Measurements from ENCODE around the gene PLEKHH3.
"Not testable (repeated sequence)": the region's sequence is repeated elsewhere in the genome, so short reads cannot be mapped to it uniquely, and the experiment has no call there.

The PLEKHH3 gene

GRCh38 chr17:42670789-42671657, 5.8 kb downstream of the PLEKHH3 start:
- no peak for DNase-seq (ENCODE audit: low spot score)

- DNase-seq (ENCODE audit: low spot score) = no peak
Observed at GRCh38 chr17:42669977-42670788, 6.6 kb downstream of the PLEKHH3 start.

GRCh38 chr17:42669705-42669976, 7.2 kb downstream of the PLEKHH3 start:
- no peak for DNase-seq (ENCODE audit: low spot score)

GRCh38 chr17:42667088-42667951, 9.5 kb downstream of the PLEKHH3 start:
- DNase-seq (ENCODE audit: low spot score) = peak; percentile 88

- DNase-seq (ENCODE audit: low spot score) = not testable (repeated sequence)
Observed at GRCh38 chr17:42666126-42666525, 10.7 kb downstream of the PLEKHH3 start.

- DNase-seq (ENCODE audit: low spot score) = no peak
Observed at GRCh38 chr17:42665581-42666001, 11.2 kb downstream of the PLEKHH3 start.

GRCh38 chr17:42660692-42661345, 16.0 kb downstream of the PLEKHH3 start:
- DNase-seq (ENCODE audit: low spot score) = peak; percentile 50

- not testable (repeated sequence) for DNase-seq (ENCODE audit: low spot score)
Observed at GRCh38 chr17:42659932-42660274, 16.9 kb downstream of the PLEKHH3 start.

- peak; percentile 89 for DNase-seq (ENCODE audit: low spot score)
Observed at GRCh38 chr17:42659079-42659931, 17.5 kb downstream of the PLEKHH3 start, which contains the start of gene TUBG2. TUBG2 (plus strand) TSS chr17:42659284; CDS start chr17:42659504, 220 bp downstream.

GRCh38 chr17:42657824-42658588, 18.8 kb downstream of the PLEKHH3 start:
- DNase-seq (ENCODE audit: low spot score) = no peak

GRCh38 chr17:42655528-42655927, 21.3 kb downstream of the PLEKHH3 start:
- peak; percentile 69 for DNase-seq (ENCODE audit: low spot score)

GRCh38 chr17:42653179-42654124, 23.3 kb downstream of the PLEKHH3 start:
- DNase-seq (ENCODE audit: low spot score) = no peak

GRCh38 chr17:42651392-42651791, 25.4 kb downstream of the PLEKHH3 start:
- no peak for DNase-seq (ENCODE audit: low spot score)

GRCh38 chr17:42647778-42648177, 29.0 kb downstream of the PLEKHH3 start:
- DNase-seq (ENCODE audit: low spot score) = no peak

GRCh38 chr17:42642336-42642735, 34.5 kb downstream of the PLEKHH3 start:
- DNase-seq (ENCODE audit: low spot score) = no peak

- DNase-seq (ENCODE audit: low spot score) = no peak
Observed at GRCh38 chr17:42640121-42640520, 36.7 kb downstream of the PLEKHH3 start.

- DNase-seq (ENCODE audit: low spot score) = no peak
Observed at GRCh38 chr17:42639525-42640113, 37.2 kb downstream of the PLEKHH3 start.

GRCh38 chr17:42632949-42633444, 43.8 kb downstream of the PLEKHH3 start:
- no peak for DNase-seq (ENCODE audit: low spot score)

All from SW480 (cell line).